ENCODE results near the gene PEX16. TPM values are rescaled to one million over a fixed set of nuclear protein-coding genes. Genes with fewer than 3 reads are reported as not detected.
"Not testable (repeated sequence)": the region's sequence is repeated elsewhere in the genome, so short reads cannot be mapped to it uniquely, and the experiment has no call there.

Gene PEX16
- total RNA-seq, 1 experiment from 2014 or later = 17.0 TPM

DNA sequence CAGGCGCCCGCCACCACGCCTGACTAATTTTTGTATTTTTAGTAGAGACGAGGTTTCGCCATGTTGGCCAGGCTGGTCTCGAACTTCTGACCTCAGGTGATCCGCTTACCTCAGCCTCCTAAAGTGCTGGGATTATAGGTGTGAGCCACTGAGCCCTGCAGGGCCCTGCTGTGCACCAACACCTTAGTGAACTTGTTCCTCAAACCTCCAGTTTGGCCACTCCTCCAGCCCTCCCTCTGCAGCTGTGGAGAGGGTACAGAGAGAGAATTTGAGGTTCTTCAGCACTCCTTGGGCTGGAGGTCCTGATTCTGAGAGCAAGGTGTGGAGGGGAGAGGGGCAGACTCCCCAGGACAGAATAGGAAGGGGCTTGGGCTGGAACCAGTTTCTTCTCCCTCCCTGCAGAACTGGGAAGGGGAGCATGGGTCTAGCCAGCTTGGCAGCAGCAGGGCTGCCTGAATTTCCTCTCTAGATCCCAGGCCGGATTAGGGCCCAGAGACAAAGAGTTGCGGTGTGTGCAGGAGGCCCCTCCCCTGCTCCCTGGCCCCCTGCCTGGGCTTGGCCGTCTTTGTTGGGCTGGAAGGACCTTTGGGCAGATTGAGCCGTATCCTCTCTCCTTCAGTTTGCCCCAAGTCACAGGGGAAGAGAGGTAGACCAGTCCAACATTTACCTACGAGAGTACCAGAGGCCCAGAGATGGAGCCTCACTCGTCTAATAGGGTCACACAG, 2.3 kb upstream of the PEX16 start:
- DNase-seq (ENCODE audit: extremely low read depth, low read depth) = no peak

DNA sequence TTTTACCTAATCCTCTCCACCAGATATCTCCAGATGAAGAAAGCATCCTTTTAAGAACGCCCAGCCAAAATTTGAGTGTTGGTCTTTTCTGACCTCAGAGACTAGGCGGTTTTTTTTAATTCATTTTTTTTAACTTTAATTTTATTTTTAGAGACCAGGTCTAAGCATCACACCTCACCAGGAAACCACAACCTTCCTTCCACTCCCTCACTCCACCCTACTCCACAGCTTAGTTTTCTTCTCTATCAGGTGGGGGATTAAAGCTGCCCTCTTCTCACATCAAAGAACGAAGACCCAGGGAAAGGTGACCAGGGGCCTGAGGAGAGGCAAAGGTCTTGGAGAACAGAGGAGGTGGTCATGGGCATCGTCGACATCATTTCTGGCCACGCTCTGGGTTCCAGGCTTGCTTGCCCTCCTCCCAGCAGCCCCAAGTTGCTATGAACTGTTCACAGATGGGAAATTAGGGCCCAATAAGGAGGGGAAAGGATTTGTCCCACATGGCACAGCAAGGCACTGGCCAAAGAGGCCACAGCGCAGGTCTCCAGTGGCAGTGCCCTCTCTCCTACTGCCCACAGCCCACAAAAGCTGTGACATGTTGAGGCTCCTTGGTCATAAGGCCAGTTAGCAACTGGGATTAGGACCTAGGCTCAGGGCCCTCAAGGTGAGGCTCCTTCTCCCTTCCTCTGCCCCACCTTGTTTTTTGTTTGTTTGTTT, 1.4 kb upstream of the PEX16 start:
- no peak for DNase-seq (ENCODE audit: extremely low read depth, low read depth)

DNA sequence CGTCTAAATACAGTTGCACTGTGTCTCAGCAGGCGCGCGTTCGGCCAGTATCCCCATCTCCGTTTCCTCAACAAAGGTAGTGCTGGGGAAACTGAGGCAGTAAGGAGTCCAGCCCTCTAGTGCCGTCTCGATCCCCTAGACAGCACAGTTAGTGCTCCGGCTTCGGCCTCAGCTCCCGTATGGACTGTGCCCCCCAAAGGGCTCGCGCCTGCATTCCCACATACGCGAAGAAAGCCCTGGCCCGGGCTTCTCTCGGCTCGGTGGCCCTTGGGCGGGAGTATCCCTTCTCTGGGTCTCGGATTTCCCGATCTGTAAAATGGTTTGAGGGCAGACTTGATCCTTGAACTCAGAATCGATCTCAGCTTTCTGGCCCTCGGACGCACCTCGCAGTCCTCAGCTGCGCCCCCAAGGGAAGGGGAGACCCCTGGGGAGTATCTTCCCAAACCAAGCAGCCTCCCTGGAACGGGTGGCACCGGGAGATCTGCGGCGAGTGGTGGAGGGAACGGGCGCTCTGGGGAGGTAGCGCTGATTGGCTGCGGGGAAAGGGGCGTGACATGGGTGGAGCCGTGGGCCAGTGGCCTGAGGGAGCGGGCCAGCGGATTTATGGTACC, 759 bp upstream of the PEX16 start:
- peak; percentile 59 for DNase-seq (ENCODE audit: extremely low read depth, low read depth)

DNA sequence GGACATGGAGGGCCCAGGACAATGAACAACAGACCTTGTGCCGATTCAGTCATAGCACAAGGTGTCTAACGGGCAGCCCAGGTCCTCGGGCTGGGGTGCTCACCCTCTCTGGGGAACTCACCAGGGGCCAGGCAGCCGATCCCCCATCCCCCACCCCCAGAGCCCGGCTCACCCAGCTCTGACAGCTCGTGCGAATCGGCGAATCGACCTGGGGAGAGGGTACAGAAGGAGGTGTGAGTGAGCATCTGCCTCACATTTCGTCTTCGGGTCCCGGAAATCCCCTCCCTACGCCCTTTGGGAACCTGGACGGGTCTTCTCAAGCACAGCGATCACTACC, 423 bp downstream of the PEX16 start:
- DNase-seq (ENCODE audit: extremely low read depth, low read depth) = no peak

DNA sequence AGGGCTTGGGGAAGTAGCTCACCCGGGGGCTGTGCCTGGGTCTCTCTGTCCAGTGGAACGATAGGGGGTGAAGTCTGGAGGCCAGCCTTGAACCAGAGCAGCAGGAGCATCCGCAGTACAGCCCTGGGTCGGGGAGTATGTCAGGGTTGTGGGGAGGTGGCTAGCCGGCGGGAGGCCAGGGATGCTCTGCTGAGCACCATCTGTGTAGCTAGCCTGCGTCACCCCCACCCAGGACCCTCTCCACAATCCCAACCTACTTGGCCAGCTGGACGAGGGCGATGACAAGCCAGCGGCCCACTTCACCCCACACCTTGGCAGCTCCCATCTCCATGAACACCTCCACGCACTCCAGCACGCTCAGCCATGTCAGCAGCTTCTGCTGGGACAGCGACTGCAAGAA, 2.2 kb downstream of the PEX16 start:
- no peak for DNase-seq (ENCODE audit: extremely low read depth, low read depth)

DNA sequence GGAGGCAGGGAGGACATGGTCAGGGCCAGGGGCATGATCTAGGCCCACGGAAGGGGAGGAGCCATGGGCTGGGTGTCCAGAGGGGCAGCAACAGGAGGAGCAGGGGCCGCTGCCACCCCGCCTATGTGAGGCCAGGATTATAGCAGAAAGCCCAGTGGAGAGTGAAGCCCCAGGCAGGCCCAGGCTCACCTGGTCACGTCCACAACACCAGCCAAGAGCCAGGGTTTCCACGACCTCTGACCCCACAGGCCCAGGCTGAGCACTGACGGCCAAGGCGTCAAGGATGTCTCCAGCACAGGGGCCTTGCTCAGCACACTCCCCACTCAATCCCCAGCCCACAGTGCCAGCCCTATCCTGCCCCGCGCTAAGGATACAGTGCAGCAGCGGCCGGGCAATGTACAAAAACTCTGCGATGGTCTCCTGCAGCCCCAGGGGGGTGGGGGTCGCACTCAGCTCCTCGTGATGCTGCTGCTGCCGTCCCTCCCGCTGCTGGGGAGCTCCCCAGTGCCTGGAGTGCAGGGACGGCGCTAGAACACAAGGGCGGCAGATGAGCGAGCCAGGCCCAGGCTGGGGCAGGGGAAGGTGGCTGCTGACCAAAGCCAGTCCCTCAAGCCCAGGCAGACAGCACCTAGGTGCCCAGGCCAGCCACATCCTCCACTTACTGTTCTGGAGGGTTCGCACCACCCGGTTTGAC, 3.6 kb downstream of the PEX16 start:
- no peak for DNase-seq (ENCODE audit: extremely low read depth, low read depth)

DNA sequence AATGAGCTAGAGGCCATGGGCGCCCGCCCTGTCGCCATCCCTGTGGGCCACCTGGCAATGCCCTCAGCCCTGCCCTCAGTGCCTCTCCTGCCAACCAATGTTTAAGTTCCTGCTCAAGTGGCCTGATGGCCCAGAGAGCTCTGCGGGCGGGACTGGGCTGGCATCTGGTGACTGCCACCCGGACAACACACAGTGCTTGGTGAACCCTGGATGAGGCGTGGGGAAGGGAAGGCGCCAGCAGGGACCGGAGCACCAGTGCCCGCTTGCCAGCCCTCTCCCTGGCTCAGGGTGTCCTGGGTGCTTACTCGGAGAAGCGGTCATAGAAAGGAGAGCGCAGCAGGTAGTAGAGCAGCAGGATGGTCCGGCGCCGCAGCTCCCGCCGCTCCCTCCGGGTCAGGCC, 4.2 kb downstream of the PEX16 start:
- DNase-seq (ENCODE audit: extremely low read depth, low read depth) = no peak

DNA sequence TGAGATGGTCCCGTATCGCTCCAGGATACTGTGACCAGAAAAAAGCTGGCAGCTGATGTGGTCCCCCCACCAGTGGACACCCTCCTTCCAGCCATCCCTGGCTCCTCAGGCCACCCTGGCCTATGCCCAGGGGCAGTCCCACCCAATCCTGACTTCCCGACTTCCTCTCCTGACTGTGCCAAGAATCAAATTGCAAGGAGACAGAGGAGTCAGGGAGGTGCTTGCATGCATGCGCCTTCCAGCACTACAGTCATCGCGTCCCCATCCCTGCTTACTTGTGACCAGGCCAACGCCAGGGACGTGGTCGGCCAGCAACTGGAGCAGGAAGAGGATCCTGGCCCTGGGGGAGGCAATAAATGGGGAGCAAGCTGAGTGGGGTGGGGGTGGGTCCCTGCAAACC, 7.1 kb downstream of the PEX16 start:
- no peak for DNase-seq (ENCODE audit: extremely low read depth, low read depth)

DNA sequence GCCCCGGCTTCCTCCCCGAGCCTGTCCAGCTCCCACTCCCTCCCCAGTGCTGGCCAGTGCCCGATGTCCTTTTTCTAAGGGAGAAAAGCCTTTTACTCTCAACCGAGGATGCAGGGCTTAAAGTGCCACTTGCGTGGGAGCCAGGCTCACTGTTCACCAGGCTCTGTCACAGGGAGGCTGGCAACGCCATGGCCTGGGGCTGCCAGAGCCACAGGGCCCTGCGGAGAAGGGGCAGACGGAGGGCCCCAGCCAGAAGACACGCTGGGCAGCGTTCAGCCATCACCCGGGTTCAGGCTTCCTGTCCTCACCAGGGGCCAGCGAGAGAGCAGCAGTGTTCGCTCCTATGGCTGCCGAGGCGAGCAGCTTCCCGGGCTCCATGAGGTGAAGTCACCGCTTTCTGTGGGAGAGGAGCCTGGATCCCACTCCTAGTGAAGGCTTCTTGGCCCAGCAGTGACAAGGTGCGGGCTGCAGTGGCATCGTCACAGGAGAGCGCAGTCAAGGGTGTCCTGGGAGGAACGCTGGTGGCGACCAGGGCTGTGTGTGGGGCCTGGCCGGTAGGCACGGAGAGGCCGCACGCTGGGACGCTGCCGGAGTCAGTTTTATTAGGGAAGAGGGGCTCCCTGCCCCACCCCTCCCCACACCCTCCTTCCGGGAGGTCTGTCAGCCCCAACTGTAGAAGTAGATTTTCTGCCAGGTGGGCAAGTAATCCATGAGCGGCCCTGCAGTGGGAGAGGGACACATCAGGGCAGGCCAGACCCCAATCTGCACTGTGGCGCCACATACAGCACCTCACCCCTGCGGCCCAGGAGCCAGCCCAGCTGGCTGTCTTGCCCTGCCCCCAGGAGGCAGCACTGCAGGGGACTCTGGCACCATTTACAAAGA, 7.8 kb downstream of the PEX16 start:
- DNase-seq (ENCODE audit: extremely low read depth, low read depth) = no peak

DNA sequence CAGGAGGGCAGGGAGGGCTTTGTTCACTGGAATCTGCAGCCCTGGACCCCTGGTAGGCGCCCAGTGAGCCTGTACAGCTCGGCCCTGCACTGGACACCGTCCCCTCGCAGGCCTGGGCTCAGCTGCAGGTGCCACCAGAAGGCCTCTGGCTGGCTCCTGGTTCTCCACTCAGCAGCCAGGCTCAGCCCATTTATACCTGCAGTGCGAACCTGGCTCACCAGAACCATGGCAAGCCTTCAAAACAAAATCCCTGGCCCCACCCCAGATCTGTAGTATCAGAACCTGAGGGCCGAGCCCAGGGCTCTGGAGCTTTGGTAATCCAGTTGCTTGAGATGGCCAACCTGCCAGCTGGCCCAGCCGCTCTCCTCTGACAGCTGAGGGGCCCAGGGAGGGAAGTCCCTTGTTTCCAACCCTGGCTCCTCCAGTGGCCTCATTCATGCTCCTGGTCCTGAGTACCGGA, 9.7 kb downstream of the PEX16 start:
- DNase-seq (ENCODE audit: extremely low read depth, low read depth) = no peak

DNA sequence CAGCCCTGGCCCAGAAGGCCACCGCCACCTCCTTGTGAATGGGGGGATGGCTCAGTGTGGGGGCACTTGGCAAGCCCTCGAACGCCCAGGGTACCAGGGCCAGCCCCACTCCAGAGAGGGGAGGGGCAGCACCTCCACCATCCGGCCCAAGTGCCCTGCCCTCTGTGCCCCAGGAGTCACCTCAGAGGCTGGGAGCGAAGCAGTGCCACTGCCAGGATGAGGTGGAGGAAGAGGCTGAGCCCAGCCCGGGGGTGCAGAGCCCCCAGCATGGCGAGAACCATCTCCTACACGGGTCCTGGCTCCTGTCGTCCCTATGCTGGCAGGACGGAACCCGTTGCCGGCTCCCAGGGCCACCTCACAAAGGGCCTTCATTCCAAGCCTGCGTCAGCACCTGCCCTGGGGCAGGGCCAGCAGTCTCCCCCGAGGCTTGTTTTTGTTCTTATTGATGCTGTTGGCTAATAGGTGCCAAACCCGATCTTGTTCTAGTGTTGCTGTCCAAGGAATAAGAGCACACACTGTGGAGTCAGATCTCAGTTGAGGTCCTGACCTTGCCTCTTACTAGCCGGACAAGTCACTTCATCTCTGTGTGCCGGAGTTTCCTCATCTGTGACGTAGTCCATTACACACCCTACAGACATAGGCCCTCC, 10.6 kb downstream of the PEX16 start, which contains the start of gene FREY1:
FREY1 (minus strand) TSS at position 307 of the 647 bp plus-strand sequence; CDS start at position 281, 26 bp downstream.
- DNase-seq (ENCODE audit: extremely low read depth, low read depth) = no peak

DNA sequence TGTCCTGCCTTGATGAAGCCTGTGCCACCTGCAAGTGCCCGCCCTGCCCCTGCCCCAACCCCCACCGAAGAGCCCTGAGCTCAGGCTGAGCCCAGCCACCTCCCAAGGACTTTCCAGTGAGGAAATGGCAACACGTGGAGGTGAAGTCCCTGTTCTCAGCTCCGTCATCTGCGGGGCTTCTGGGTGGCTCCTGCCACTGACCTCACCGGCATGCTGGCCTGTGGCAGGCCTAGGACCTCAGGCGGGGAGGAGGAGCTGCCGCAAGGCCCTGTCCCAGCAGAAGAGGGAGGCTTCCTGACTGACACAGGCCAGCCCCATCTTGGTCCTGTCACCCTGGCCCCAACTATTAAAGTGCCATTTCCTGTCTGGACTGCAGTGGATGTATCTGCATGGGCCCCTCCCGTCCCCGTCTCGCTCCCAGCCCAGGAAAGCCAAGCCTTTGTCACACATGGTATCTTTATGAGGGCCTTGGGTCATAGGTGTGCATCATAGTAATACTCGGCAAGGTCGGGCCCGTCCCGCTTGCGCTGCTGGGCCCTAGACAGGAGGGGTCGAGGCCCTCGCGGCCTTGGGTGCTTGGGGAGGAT, 11.5 kb downstream of the PEX16 start:
- no peak for DNase-seq (ENCODE audit: extremely low read depth, low read depth)

DNA sequence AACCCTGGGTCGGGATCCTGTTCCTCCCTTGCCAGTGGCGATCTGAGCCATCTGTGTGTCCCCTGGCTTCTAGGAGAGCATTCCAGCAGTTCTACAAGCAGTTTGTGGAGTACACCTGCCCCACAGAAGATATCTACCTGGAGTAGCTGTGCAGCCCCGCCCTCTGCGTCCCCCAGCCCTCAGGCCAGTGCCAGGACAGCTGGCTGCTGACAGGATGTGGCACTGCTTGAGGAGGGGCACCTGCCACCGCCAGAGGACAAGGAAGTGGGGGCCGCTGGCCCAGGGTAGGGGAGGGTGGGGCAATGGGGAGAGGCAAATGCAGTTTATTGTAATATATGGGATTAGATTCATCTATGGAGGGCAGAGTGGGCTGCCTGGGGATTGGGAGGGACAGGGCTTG, 12.1 kb downstream of the PEX16 start:
- not testable (repeated sequence) for DNase-seq (ENCODE audit: extremely low read depth, low read depth)

DNA sequence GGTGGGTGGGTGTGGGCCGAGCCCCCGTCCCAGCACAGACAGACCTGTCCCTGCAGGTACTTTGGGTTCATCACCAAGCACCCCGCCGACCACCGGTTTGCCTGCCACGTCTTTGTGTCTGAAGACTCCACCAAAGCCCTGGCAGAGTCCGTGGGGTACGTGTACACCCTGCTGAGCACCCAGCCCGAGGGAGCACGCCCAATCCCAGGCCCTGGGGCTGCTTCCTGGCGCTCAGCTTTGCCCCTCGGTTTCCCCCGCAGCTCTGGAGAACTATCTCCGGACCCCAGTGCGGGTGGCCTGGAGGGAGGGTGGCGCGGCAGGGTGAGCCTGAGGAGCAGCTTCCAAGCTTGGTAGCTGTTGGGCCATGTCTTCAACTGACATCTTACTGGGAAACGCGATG, 12.6 kb downstream of the PEX16 start:
- DNase-seq (ENCODE audit: extremely low read depth, low read depth) = no peak

DNA sequence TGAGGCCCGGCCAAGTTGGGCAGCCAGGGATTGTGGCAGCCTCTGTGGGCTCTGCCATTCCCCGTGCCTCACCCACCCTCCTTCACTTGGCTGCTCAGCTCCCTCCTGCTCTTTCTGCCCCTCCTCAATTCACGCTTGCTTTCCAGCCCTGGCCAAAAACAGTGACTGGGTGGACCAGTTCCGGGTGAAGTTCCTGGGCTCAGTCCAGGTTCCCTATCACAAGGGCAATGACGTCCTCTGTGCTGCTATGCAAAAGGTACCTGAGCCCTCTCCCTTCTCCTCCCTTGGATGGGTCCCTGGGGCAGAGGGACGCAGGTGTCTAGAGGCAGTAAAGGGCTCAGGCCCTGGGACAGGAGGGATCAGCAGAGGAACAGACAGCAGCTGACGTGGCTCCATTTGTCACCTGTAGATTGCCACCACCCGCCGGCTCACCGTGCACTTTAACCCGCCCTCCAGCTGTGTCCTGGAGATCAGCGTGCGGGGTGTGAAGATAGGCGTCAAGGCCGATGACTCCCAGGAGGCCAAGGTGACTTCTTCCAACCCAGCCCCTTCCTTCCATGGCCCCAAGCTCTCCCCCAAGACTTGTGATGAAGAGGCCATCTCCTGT, 13.3 kb downstream of the PEX16 start:
- no peak for DNase-seq (ENCODE audit: extremely low read depth, low read depth)

DNA sequence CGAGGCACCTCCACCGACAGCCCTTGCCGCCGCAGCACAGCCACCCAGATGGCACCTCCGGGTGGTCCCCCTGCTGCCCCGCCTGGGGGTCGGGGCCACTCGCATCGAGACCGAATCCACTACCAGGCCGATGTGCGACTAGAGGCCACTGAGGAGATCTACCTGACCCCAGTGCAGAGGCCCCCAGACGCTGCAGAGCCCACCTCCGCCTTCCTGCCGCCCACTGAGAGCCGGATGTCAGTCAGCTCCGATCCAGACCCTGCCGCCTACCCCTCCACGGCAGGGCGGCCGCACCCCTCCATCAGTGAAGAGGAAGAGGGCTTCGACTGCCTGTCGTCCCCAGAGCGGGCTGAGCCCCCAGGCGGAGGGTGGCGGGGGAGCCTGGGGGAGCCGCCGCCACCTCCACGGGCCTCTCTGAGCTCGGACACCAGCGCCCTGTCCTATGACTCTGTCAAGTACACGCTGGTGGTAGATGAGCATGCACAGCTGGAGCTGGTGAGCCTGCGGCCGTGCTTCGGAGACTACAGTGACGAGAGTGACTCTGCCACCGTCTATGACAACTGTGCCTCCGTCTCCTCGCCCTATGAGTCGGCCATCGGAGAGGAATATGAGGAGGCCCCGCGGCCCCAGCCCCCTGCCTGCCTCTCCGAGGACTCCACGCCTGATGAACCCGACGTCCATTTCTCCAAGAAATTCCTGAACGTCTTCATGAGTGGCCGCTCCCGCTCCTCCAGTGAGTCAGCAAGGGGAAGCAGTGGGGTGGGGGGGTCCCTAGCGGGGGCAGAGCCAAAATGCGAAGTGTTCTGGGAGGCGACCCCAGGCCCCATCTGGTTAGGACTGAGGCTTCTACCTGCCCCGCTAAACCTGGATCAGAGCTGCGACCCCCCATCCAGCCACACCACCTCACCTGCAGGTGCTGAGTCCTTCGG, 15.0 kb downstream of the PEX16 start:
- no peak for DNase-seq (ENCODE audit: extremely low read depth, low read depth)

DNA sequence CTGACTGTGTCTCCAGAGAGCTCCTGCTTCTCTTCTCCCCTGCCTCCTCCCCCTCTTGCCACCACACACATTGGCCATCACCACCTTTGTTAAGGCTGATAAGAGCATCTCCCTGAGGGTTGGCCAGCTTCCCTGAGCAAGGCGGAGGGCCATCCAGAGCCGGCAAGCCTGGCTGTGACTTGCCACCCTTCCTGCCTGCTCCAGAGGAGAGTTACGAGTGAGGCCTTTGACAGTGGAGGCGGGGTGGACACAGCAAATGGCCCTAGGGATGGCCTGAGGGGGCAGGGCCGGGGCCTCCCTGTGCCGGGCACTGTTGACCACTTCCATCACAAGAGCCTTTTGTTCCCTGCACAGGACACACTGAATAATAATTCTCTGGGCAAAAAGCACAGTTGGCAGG, 16.1 kb downstream of the PEX16 start:
- DNase-seq (ENCODE audit: extremely low read depth, low read depth) = no peak

All from NCI-H460 (cell line).